ENCODE data around the gene CRELD2.

Gene CRELD2

GRCh38 chr22:49954354-49954753, 35.9 kb downstream of the CRELD2 start:
- DNase-seq (ENCODE audit: insufficient read length, low spot score) (no peak), FAIRE-seq (no peak)
- TF ChIP-seq POLR2A (IDR thresholded peaks at IDR 0.05; ENCODE audit: low read depth, low read length) (no peak), PAX5 (IDR thresholded peaks at IDR 0.05; ENCODE audit: insufficient read depth, low read length, severe bottlenecking) (no peak), POU2F2 (IDR thresholded peaks at IDR 0.05; ENCODE audit: low read depth, low read length) (no peak), POLR2AphosphoS5 (IDR thresholded peaks at IDR 0.05; ENCODE audit: low read depth, low read length) (no peak), SPI1 (IDR thresholded peaks at IDR 0.05; ENCODE audit: low read depth, low read length) (no peak), TAF1 (IDR thresholded peaks at IDR 0.05; ENCODE audit: low read depth, low read length) (no peak)

GRCh38 chr22:49954991-49955580, 36.7 kb downstream of the CRELD2 start:
- FAIRE-seq: no peak
- TF ChIP-seq SPI1 (IDR thresholded peaks at IDR 0.05; ENCODE audit: low read depth, low read length) (no peak), TAF1 (IDR thresholded peaks at IDR 0.05; ENCODE audit: low read depth, low read length) (no peak), POLR2A (IDR thresholded peaks at IDR 0.05; ENCODE audit: low read depth, low read length) (no peak), POLR2AphosphoS5 (IDR thresholded peaks at IDR 0.05; ENCODE audit: low read depth, low read length) (no peak), POU2F2 (IDR thresholded peaks at IDR 0.05; ENCODE audit: low read depth, low read length) (no peak)
- no peak for DNase-seq (ENCODE audit: insufficient read length, low spot score)

GRCh38 chr22:49955581-49956417, 37.4 kb downstream of the CRELD2 start:
- no peak for FAIRE-seq
- no peak for DNase-seq (ENCODE audit: insufficient read length, low spot score)
- TF ChIP-seq PAX5 (IDR thresholded peaks at IDR 0.05; ENCODE audit: insufficient read depth, low read length, severe bottlenecking) (no peak), TAF1 (IDR thresholded peaks at IDR 0.05; ENCODE audit: low read depth, low read length) (no peak)

GRCh38 chr22:49956418-49956770, 38.0 kb downstream of the CRELD2 start:
- TF ChIP-seq SPI1 (IDR thresholded peaks at IDR 0.05; ENCODE audit: low read depth, low read length): no peak
- TF ChIP-seq PAX5 (IDR thresholded peaks at IDR 0.05; ENCODE audit: insufficient read depth, low read length, severe bottlenecking): no peak
- no peak for TF ChIP-seq POLR2AphosphoS5 (IDR thresholded peaks at IDR 0.05; ENCODE audit: low read depth, low read length)
- TF ChIP-seq POU2F2 (IDR thresholded peaks at IDR 0.05; ENCODE audit: low read depth, low read length): no peak
- no peak for TF ChIP-seq TAF1 (IDR thresholded peaks at IDR 0.05; ENCODE audit: low read depth, low read length)
- TF ChIP-seq POLR2A (IDR thresholded peaks at IDR 0.05; ENCODE audit: low read depth, low read length): no peak
- DNase-seq (ENCODE audit: insufficient read length, low spot score): no peak
- FAIRE-seq: no peak

- FAIRE-seq (no peak), DNase-seq (ENCODE audit: insufficient read length, low spot score) (no peak)
- TF ChIP-seq PAX5 (IDR thresholded peaks at IDR 0.05; ENCODE audit: insufficient read depth, low read length, severe bottlenecking) (no peak), POLR2AphosphoS5 (IDR thresholded peaks at IDR 0.05; ENCODE audit: low read depth, low read length) (no peak), TAF1 (IDR thresholded peaks at IDR 0.05; ENCODE audit: low read depth, low read length) (no peak), SPI1 (IDR thresholded peaks at IDR 0.05; ENCODE audit: low read depth, low read length) (no peak), POU2F2 (IDR thresholded peaks at IDR 0.05; ENCODE audit: low read depth, low read length) (no peak), POLR2A (IDR thresholded peaks at IDR 0.05; ENCODE audit: low read depth, low read length) (no peak)
These were observed 38.7 kb downstream of the CRELD2 start for GRCh38 chr22:49956914-49957825.

GRCh38 chr22:49957826-49958365, 39.5 kb downstream of the CRELD2 start:
- FAIRE-seq (no peak), DNase-seq (ENCODE audit: insufficient read length, low spot score) (no peak)

GRCh38 chr22:49958366-49958921, 40.0 kb downstream of the CRELD2 start:
- DNase-seq (ENCODE audit: insufficient read length, low spot score) (no peak), FAIRE-seq (no peak)
- no peak for TF ChIP-seq POLR2A (IDR thresholded peaks at IDR 0.05; ENCODE audit: low read depth, low read length)
- TF ChIP-seq TAF1 (IDR thresholded peaks at IDR 0.05; ENCODE audit: low read depth, low read length): no peak
- TF ChIP-seq SPI1 (IDR thresholded peaks at IDR 0.05; ENCODE audit: low read depth, low read length): no peak
- TF ChIP-seq POLR2AphosphoS5 (IDR thresholded peaks at IDR 0.05; ENCODE audit: low read depth, low read length): no peak
- no peak for TF ChIP-seq POU2F2 (IDR thresholded peaks at IDR 0.05; ENCODE audit: low read depth, low read length)

More at GRCh38 chr22:49957826-49958365, 39.5 kb downstream of the CRELD2 start:
- no peak for TF ChIP-seq TAF1 (IDR thresholded peaks at IDR 0.05; ENCODE audit: low read depth, low read length)
- TF ChIP-seq POU2F2 (IDR thresholded peaks at IDR 0.05; ENCODE audit: low read depth, low read length): no peak
- TF ChIP-seq SPI1 (IDR thresholded peaks at IDR 0.05; ENCODE audit: low read depth, low read length): no peak
- no peak for TF ChIP-seq PAX5 (IDR thresholded peaks at IDR 0.05; ENCODE audit: insufficient read depth, low read length, severe bottlenecking)
- no peak for TF ChIP-seq POLR2AphosphoS5 (IDR thresholded peaks at IDR 0.05; ENCODE audit: low read depth, low read length)
- TF ChIP-seq POLR2A (IDR thresholded peaks at IDR 0.05; ENCODE audit: low read depth, low read length): no peak

- TF ChIP-seq PAX5 (IDR thresholded peaks at IDR 0.05; ENCODE audit: insufficient read depth, low read length, severe bottlenecking) (no peak), POLR2AphosphoS5 (IDR thresholded peaks at IDR 0.05; ENCODE audit: low read depth, low read length) (no peak), POU2F2 (IDR thresholded peaks at IDR 0.05; ENCODE audit: low read depth, low read length) (no peak), POLR2A (IDR thresholded peaks at IDR 0.05; ENCODE audit: low read depth, low read length) (no peak)
- DNase-seq (ENCODE audit: insufficient read length, low spot score): no peak
- peak; percentile 55 for FAIRE-seq
These were observed 40.7 kb downstream of the CRELD2 start for GRCh38 chr22:49958931-49959781.

All from GM12891 (cell line).